Peyer's patch (tissue), 4 donors: Measurements from ENCODE around the gene ADAM17.

Experiments
- CTCF ChIP-seq, 6 experiments: fragments of 450-650 bp in 4 of 6; fragments of 200-600 bp in 2 of 6; sonication (generic) in 1 of 6; IDR thresholded peaks; one replicate each; pipeline ENCODE4 v1.5.1; 2017 to 2019; ENCODE audit warnings: antibody characterized with exemption in 6 of 6, mild to moderate bottlenecking in 3 of 6, moderate library complexity in 1 of 6
- POLR2A ChIP-seq, 2 donors: fragments of 450-650 bp; IDR thresholded peaks; one replicate each; pipeline ENCODE4 v1.5.1; 2017; ENCODE audit warnings: antibody characterized with exemption in 2 of 2, mild to moderate bottlenecking in 2 of 2, moderate library complexity in 2 of 2

- peak in 4 of 6 experiments; percentile 55 to 83 (median 76) for TF ChIP-seq CTCF (IDR thresholded peaks at IDR 0.05)
- peak; percentile 94 to 96 for TF ChIP-seq POLR2A (IDR thresholded peaks at IDR 0.05)
Measured at GRCh38 chr2:9555297-9556120, at the start of gene ADAM17.
